ENCODE measurements around the gene ZBTB46. TPM values are rescaled to one million over a fixed set of nuclear protein-coding genes. Genes with fewer than 3 reads are reported as not detected.
A peak's percentile ranks its signal among the peaks of the same experiment; 100 is the strongest.

ZBTB46 gene
- total RNA-seq, 1 experiment from 2014 or later: 27.1 TPM

- H4K5ac ChIP-seq (ENCODE audit: insufficient read length, low read depth, low read length): no peak within 1 kb of the TSS
- no peak within 1 kb of the TSS for H2BK20ac ChIP-seq (ENCODE audit: low read depth, low read length, poor library complexity, severe bottlenecking)
- H2BK5ac ChIP-seq (ENCODE audit: insufficient read length, low read length): no peak within 1 kb of the TSS
- no peak within 1 kb of the TSS for H2AFZ ChIP-seq (ENCODE audit: low read length)
- H3K14ac ChIP-seq (ENCODE audit: insufficient read depth, low read length): peak within 1 kb of the TSS; percentile 68; the same call in 1 of the 2 replicates
- no peak within 1 kb of the TSS for H2AK5ac ChIP-seq (ENCODE audit: insufficient read length, low read length)
- H3K4me1 Mint-ChIP-seq: peaks cover 8 to 16% of the 10 kb centered on the region in 2 experiments
- no peak within 1 kb of the TSS for H3K18ac ChIP-seq (ENCODE audit: insufficient read length, low read depth, low read length)
- peaks cover 0 to 3% of the 10 kb centered on the region in 2 experiments; a peak in 1 of 5 replicates for H3K9me3 Mint-ChIP-seq
- H3T11ph ChIP-seq (ENCODE audit: low read length): no peak within 1 kb of the TSS
- H4K20me1 ChIP-seq (ENCODE audit: control insufficient read depth, insufficient read depth, insufficient read length): no peaks in the 10 kb centered on the region
- peaks cover 11% of the 10 kb centered on the region; the same call in 1 of the 2 replicates for H3K79me2 ChIP-seq (ENCODE audit: insufficient read depth, low read length)
- H3K9me3 ChIP-seq (ENCODE audit: control insufficient read depth, low read depth, low read length): no peaks in the 10 kb centered on the region
- no peak within 1 kb of the TSS for H3K56ac ChIP-seq (ENCODE audit: insufficient read length, low read depth, low read length)
- H4K8ac ChIP-seq (replicated peaks; ENCODE audit: insufficient read length, low read depth, low read length): no peak within 1 kb of the TSS
- no peaks in the 10 kb centered on the region for H3K4me1 ChIP-seq (ENCODE audit: insufficient read depth, low read length)
- H2BK15ac ChIP-seq (ENCODE audit: low read depth, low read length): no peak within 1 kb of the TSS
- H3K79me1 ChIP-seq (ENCODE audit: insufficient read depth, low read depth, low read length, poor library complexity, severe bottlenecking): peaks cover 4% of the 10 kb centered on the region
- peak within 1 kb of the TSS; percentile 90 for H3K4me2 ChIP-seq (ENCODE audit: insufficient read depth, insufficient read length, low read length)
- H3K23me2 ChIP-seq (ENCODE audit: insufficient read length, low read depth, low read length, poor library complexity, severe bottlenecking): peaks cover 12% of the 10 kb centered on the region
- no peak within 1 kb of the TSS for H3K27ac ChIP-seq (ENCODE audit: insufficient read length, low read depth, low read length)
- WGBS (ENCODE audit: extremely low coverage, insufficient read length, low lambda C conversion rate): no CpG with 5 or more reads among the region's 98 CpGs
- H3K36me3 Mint-ChIP-seq (ENCODE audit: insufficient read depth in 1 of 3, low read depth in 3 of 3): peaks cover 48 to 64% (median 63%) of the 10 kb centered on the region in 3 experiments
- H3K4me3 Mint-ChIP-seq: peak within 1 kb of the TSS; percentile 89 to 91
- H3K4ac ChIP-seq (ENCODE audit: low read depth, low read length): no peak within 1 kb of the TSS
- DNase-seq: peak; percentile 84
- no peak within 1 kb of the TSS for H3K23ac ChIP-seq (ENCODE audit: insufficient read length, low read depth, low read length)
- H3K27ac Mint-ChIP-seq: peak within 1 kb of the TSS; percentile 63 to 81 (median 64); a peak in 5 of 7 replicates
- no peak within 1 kb of the TSS for H2BK12ac ChIP-seq (ENCODE audit: insufficient read length, low read depth, low read length)
- H2BK120ac ChIP-seq (ENCODE audit: low read depth, low read length, poor library complexity, severe bottlenecking): no peak within 1 kb of the TSS
- H4K91ac ChIP-seq (ENCODE audit: insufficient read length, low read depth, low read length): no peak within 1 kb of the TSS
- no peaks in the 10 kb centered on the region for H3K27me3 ChIP-seq (ENCODE audit: insufficient read depth, low read length)
- TF ChIP-seq CTCF (conservative IDR thresholded peaks at IDR 0.05): no peak
- no peaks in the 10 kb centered on the region for H3K27me3 Mint-ChIP-seq (ENCODE audit: low read depth)
- H3K9ac ChIP-seq (ENCODE audit: extremely low read depth, insufficient read length, low read length): peak within 1 kb of the TSS; percentile 35
Observed at GRCh38 chr20:63707558-63708300, 123.3 kb downstream of the ZBTB46 start, which contains the start of the genes ARFRP1 and ZGPAT. ARFRP1 (minus strand) TSS chr20:63707976; CDS start chr20:63707091, 885 bp downstream. ZGPAT (plus strand) TSS chr20:63708039; CDS start chr20:63708581, 542 bp downstream.
